Posterior cingulate gyrus (tissue), 11 donors: ENCODE data around the gene GTF3C1.

Source experiments
- DNase-seq, 10 donors: peaks; one replicate each; pipeline versions ENCODE4 v3.0.0 to v3.0.0-alpha.2; 2020 to 2021; ENCODE audit warnings: mixed read lengths in 3 of 10
- intact Hi-C: fragments of 100-400 bp; cut with DNase I; formaldehyde crosslinking; loops from one replicate; pipeline ENCODE4 v1.15.1; 2023

Gene GTF3C1

DNA sequence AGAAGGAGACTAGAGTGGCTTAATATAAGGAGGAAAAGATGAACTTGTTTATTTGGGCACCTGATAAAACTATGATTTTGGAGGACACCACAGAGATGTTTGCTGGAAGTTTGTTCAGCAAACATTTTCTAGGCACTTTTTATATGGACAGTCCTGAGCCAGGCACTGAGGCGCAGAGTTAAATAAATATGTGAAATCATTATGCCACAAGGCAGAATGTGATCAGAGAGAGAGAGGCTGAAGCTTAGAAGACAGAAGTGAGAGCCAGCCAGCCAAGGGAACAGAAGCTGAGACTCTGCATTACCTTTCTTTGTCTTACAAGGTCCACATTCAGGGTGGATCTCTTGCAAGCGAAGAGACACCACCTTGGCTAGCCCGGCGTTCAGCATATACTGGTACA is 21.4 kb downstream of the GTF3C1 start:
- intact Hi-C loops, result no loop called here
- no peak for DNase-seq

DNA sequence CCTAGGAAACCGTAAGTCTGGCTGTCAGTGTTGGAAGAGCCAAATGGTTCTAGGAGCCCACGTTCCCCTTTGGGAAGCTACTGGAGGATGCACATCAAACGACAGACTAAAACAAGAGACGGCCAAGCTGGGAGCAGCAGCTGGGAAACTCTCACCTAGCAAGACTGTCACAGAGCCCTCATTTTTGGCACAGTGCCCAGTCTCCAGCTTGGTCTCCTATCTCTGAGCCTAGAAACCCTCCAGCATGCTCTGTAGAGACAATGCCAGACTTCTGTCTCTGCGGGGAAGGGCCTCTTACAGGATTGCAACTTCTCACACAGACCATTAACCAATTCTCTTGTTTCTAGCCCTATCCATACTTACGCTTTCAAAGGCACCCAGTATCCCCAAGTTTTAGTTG is 23.5 kb downstream of the GTF3C1 start:
- intact Hi-C loops, result no loop called here
- peak in 3 of 10 donors; percentile 21 to 37 (median 27) for DNase-seq

DNA sequence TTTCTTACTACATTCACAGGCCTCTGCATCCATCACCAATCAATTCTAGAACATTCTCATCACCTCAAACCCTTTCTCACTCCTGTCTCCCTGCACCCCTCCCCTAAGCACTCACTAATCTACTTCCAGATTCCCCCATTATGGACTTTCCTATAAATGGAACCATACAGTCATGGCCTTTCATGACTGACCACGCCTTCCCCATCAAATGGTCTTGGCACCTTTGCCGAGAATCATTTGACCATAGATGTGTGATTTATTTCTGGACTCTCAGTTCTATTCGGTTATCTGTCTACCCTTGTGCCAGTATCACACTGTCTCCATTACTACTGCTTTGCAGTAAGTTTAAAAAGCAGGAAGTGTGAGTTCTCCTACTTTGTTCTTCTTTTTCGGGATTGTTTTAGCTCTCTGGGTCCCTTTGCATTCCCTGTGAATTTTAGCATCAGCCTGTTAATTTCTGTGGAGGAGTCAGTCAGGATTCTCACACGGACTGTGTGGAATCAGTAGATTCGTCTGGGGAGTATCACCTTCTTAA is 27.5 kb downstream of the GTF3C1 start:
- DNase-seq, result no peak
- intact Hi-C loops, result no loop called here

DNA sequence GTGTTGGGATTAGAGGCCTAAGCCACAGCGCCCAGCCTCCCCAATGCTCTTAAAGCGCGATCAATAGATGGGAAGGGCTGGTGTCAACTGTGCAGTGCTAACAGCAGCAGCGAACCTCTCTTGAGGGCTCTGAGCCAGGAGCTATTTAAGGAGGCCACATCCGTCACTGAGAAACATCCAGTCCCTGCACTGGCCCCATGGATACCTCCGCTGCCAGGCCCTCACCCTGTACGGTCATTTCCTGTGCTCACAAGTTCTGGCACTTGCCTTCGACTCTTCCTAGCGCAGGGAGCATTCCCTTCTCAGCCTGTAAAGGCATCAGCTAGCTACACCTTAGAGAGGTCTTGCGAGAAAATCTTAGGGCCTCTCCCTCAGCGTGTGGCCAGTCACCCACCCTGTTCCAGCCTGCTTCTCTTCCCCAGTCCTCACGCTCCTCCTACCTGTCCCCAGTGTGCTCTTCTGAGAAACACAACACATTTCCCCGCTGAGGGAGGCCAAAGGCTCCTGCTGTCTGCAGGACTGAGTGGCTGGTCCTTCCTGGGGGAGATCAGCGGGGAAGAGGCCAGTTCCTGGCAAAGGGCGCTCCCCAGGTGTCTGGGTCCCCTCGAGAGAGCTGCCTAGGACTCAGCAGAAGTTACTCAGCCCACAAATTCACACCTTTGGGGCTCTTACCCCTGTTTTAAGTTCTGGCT is 28.6 kb downstream of the GTF3C1 start:
- intact Hi-C loops, result no loop called here
- DNase-seq, result no peak

DNA sequence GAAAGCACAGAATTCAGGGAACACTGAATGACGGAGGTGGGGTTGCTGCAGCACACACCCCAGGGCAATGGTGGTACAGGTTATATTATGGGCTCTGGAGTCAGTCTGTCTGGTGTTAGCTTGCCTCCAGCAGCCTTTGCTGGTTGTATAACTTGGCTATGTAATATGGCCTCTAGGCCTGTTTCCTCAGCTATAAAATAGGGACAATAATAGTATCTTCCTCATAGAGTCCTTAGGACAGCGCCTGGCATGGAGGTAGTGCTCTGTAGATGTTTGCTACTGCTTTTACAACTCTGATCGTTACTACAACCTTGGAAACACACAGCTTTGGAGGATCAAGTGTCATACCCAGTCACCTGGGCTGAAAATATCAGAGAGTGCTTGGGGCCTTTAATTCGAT is 31.5 kb downstream of the GTF3C1 start:
- intact Hi-C loops, result no loop called here
- DNase-seq, result no peak

DNA sequence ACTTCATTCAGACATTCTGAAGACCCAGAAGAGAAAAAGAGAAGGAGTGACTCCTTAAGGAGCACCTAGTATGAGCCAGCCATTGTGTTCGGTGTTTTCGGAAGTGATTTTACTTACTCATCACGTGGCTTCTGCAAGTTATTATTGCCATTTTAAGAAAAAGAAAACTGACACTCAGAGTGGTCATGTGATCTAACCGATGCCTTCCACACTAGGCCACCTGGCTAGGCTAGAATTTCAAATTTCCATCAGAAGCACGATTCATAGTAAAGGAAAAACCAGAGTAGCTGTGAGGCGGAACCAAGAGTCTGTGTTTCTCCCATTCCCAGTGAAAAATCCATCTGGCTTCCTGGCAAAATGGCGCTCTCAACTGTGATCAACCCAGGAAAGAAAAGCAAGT is 32.0 kb downstream of the GTF3C1 start:
- no peak for DNase-seq
- intact Hi-C loops, result no loop called here

DNA sequence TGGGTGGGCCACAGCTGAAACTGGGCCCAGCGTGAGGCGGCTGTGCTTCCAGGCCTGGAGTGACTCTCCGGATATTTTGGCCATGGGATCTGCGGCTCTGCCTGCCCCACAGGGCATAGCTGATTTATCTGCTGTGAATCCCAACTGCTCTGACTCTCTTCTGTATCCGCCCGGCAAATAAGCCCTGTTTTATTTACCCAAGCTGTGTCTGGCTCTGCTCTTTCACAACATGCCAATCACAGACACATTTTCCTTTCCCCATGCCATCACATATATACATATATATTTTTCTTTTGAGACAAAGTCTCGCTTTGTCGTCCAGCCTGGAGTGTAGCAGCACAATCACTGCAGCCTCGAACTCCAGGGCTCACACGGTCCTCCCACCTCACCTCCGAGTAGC is 33.3 kb downstream of the GTF3C1 start:
- intact Hi-C loops, result no loop called here
- no peak for DNase-seq

DNA sequence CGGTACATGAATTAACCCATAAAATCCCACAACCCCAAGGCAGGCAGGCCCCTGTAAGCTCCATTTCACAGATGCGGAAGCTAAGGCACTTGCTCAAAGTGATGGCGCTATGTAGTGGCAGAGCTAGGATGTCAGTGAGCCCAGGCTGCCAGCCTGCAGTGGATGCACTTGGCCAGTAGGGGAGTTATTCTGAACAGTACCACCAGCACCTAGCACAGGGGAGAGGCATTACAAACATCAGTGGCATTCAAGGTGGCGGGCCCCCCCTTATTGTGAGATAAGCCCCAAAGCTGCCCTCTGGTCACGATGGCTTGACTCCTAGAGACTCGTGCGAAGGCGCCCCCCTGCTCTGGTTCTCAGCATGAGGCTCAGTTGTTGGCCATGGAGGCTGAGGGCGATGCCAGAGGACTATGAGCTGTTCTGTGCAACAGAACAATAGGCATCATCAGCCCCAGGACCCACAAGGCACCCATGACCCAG is 33.8 kb downstream of the GTF3C1 start:
- intact Hi-C loops, result no loop called here
- peak in 3 of 10 donors; percentile 23 to 85 (median 32) for DNase-seq

DNA sequence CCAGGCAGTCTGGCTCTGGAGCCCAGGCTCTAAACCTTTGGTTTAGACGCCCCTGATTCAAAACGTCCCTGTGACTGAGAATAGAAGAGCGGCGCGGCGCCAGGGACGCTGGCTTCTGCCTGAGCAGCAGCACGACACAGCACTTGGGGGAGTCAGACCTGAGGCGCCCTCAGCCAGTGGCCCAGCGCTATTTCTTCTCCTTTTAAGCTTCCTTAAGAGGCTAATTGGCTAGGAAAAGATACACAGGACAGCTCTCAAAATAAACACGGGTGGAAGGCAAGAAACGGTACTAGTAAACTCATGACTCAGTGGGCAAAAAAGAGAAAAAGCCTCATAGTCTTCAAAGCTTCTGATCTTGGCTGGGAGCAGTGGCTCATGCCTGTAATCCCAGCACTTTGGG is 34.9 kb downstream of the GTF3C1 start:
- peak in 6 of 10 donors; percentile 19 to 90 (median 67) for DNase-seq
- intact Hi-C loops, result no loop called here

DNA sequence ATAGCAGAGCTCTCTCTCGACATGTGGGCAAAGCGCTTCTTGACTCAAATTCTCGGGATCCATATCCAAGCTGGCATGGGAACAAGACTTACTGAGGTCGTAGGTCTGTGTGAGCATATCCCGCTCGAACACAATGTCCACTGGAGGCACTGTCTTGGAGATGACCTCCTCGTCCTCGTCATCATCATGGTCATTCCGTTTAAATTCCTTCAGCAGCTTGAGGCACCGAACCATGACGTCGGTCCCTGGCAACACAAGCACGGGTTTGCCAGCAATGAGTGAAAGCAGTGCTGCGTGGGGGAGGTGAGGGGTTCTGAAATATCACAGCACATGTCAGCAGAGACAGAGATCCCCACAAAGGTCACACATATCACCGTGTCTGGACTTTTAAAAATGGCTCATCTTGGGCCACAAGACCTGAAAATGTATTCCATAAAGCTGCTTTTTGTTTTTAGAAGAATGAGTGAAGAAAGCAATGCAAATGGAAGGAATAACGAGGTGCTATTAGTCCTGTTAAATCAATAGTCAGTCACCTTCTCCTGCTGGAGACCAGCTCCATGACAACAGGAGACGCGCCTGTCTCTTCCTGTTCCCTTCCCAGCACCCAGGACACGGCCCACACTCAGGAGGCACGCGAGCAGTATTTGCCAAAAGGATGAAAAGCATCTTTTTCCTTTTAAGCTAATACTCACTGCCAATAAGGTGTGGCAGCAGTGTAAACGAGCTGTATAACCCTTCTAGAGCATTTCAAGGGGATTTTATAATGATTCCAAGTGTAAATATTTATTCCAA is 37.9 kb downstream of the GTF3C1 start:
- intact Hi-C loops, result no loop called here
- peak in 2 of 10 donors; percentile 32 to 79 for DNase-seq

DNA sequence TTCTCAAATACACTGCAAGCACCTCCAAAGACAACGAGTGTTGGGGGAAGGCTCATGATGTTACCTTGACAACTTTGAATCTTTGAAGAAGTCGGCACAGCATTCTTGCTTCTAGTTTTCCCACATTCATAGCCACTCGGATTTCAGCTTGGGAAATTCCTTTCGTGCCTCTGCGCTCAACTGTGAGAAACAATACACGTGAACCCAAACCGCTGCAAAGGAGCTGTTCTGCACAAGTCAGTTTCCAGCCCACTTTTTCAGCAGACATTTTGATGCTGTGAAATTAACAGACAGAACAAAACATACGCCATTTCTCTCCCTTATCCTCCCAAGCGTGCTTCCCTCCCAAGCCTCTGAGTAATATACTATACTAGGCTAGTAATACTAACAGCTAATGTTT is 41.2 kb downstream of the GTF3C1 start:
- intact Hi-C loops, result no loop called here
- DNase-seq, result no peak

DNA sequence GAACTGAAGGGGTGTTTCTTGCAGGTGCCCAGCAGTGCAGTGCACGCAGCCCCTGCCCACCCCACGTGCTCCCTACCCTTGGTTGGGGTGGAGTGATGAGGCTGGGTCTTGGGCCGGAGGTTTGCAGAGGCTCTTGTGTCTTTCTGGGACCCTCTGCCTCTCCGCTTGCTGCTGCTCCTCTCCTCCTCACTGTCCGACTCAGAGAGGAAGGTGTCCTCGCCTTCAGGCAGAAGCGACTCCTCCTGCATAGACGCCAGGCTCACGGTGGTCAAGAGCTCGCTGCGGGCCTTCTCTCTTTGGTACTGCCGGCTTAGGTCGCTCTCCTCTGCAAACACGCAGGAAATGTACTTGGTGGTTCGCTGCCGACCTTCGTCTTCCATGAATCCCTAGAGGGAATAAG is 42.9 kb downstream of the GTF3C1 start:
- intact Hi-C loops, result no loop called here
- DNase-seq, result peak in 2 of 10 donors; percentile 56 to 60

DNA sequence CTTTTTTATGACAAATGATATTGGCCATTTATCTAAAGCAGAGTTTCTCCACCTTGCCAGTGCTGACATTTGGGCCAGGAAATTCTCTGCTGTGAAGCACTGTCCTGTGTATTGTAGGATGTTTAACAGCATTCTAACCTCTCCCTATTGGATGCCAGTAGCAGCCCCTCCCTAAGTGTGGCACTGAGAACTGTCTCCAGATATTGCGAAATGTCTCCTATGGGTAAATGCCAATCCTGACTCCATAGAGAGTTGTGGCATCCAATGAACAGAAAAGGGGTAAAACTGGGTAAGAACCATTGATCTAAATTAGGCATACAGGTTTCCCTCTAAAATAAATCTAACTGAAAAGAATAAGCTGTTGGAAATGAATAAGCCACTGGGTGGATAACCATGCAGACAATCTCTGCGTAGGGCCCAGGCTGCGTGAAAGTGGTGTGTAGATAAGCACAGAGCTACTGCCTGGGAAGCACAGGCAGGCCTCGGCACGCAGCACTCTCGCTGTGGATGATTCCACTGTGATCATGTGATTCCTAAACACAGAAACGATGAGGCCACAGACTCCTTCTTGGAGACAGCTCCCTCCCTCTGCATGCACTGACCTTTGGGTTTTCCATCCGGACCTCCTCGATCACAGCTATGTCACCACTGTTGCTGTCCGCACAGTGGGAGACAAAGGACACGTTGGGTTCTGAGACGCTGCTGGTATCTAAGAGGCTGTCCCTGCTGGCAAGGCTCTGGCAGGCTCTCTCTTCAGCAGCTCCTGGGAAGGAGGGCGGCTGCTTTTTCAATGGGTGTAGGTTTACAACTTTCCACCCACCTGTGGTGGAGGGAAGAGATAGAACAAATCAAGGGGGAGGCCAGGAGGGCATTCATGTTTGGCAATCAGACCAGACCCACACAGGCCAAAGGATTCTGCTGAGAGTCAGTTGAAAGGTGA is 44.1 kb downstream of the GTF3C1 start:
- intact Hi-C loops, result no loop called here
- DNase-seq, result peak in 2 of 10 donors; percentile 67 to 85

DNA sequence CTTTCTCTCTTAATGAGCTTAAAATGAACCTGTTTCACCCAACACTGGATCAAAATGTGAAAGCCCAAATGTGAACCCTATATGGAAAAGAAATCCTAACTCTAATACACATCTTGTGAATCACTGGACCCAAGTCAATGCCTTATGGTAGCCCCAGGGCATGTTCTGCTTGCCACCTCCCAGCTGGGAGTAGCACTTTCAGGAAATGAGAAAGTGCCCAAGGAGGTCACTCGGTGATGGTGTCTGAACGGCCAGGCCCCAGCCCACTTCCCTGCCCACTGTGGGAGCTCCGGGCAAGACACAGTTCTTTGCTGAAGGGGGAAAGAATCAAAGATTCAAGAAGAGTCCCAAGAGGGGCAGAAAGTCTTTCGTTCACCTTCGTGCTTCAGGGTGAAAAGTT is 46.1 kb downstream of the GTF3C1 start:
- peak in 1 of 10 donors; percentile 59 for DNase-seq
- intact Hi-C loops, result no loop called here

DNA sequence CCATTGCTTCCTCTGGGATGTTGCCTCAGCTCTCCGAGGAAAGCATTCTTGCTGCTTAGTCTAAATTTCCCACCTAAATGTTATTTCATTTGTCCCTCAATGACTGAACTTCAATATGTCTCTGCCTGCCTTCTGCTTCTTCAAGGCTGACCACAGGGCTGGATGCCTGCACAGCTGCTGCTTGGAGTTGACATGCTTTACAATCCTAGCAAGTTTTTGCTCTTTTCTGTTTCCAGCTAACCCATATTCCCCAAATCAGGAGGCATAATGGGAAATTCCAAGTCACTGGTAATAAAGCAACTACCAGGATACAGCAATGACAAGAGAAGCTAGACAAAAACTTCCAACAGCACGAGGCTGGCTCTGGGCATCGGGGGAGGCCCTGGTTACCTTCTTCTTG is 48.9 kb downstream of the GTF3C1 start:
- intact Hi-C loops, result no loop called here
- peak in 2 of 10 donors; percentile 26 to 42 for DNase-seq

DNA sequence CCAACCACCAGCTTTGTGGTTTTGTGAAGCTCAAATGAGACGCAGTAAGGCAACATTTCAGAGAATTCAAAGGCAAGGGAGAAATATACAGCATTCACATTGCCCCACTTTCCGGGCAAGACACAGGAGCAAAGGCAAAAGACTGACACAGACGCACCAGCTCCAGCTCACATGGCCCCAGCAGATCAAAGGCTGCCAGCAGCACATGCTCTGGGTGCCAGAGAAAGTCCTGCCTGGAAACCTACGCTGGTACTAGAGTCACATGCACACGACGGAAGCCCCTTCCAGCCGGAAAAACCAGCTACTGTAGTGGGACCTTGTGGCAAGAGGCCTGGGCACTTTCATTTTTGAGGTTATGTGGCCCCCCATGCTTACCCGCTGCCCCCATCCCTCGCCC is 50.1 kb downstream of the GTF3C1 start:
- peak in 6 of 10 donors; percentile 35 to 90 (median 64) for DNase-seq
- intact Hi-C loops, result no loop called here

DNA sequence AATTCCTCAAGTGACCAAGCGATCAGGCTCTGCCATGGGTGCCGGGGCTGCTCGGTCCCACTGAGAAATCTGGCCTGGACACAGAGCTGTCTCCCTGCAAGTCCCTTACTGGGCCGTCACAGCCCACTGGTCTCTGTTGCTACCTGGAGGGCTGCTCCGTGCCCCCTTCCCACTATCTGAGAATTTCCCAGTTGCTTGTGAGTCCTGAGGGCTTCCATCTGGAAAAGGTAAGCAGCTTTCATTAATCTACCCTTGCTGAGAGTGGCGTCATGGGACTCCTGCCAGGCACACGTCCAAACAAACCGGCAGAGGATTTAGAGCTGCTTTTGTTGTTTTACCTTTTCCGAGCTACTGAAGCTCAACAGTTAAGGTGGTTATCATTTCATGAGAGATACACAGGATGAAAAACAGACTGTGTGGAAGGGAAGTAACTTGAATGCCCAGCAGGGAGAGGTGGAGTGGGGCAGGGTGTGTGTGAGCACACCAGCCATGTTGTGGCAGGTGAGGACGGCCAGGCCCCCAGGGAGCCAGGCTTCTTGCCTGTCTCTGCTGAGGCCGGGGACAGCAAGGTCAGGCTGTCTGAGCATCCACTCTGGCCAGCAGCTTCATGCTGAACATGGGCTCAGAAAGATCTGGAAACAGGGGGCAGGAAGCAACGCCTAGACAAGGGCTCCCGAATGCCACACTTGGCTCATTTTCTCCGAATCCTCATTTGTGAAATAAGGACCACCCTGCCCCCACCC is 50.6 kb downstream of the GTF3C1 start:
- DNase-seq, result peak in 2 of 10 donors; percentile 44 to 70

DNA sequence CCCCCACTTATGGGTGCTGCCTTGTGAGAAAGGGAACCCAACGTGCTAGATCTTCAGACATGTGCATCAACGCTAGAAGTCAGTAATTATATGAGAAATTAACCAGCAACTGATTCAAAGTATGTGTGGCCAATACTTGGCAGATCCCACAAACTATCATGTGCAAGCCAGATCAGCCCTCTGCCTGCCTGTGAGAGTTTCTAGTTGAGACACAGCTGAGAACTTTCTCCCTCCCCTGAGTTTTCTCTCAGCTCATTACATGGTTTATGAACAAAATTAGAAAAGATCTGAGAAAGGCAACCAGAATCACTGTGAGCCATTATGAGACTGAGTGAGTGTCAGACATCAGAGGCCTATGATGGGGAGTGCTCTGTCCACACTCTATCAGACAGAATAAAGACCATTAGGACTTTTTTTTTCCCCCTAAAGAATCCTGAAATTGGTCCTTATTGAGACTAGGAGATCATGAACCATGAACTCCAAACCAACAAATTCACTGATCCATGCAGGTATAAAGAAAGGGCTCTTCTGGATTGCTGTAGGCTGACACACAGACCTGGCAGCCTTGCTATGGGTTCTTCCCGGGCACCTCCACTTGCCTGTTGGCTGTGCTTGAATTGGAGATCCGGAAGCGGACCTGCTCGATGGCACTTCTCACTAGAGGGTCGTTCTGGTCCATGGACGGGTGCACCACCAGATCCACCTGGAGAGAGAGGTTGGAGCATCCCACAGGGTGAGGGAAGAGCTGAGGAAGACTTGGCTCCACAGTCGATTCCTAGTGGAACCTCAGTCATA is 51.5 kb downstream of the GTF3C1 start:
- peak in 2 of 10 donors; percentile 15 to 39 for DNase-seq
- intact Hi-C loops, result no loop called here

More for the DNA sequence above, 50.6 kb downstream of the GTF3C1 start:
- intact Hi-C loops, result no loop called here

DNA sequence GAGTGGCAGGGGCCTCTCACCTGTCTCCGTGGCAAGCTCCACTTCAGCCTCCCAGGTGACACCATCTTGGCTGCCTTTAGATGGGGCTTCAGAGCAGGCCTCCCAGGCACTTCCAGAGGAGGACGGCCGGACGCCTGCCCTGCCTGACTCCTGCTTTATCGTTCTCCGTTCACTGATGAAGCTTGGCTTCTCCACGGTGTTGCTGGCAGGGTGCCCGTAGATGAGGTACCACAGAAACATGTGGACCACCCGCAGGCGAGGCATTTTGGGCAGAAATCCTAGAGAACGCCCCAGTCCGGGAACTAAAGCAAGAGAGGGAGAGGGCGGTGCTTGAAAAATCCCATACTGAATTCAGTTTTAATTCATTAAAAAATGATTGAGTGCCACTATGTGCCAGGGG is 54.5 kb downstream of the GTF3C1 start:
- peak in 2 of 10 donors; percentile 66 to 81 for DNase-seq
- intact Hi-C loops, result no loop called here
